M059J (cell line): ENCODE data around the gene ASCC1. TPM values are rescaled to one million over a fixed set of nuclear protein-coding genes. Genes with fewer than 3 reads are reported as not detected.

ENCODE experiments used
- total RNA-seq: library from RNA; depleted of rRNA; stranded (reverse); fragments of >200 nt; shearing (Covaris generic); gene quantifications from 2 replicates; pipeline ENCODE4 v1.2.3, GENCODE V29; 2014; rRNA removed

The ASCC1 gene
- total RNA-seq, 1 experiment from 2014 or later: 37.1 TPM

Other genes starting within 250 kb of the ASCC1 start
- 0.05 TPM in 1 of 2 replicates, not detected in the other for gene SPOCK2, start 127.7 kb downstream of the ASCC1 start, total RNA-seq
- gene ANAPC16, start 264 bp downstream of the ASCC1 start, total RNA-seq: 69.8 and 82.3 TPM in 2 replicates
- 42.5 and 56.8 TPM in 2 replicates for gene DDIT4, start 57.6 kb upstream of the ASCC1 start, total RNA-seq
- 18.8 and 31.5 TPM in 2 replicates for gene DNAJB12, start 138.6 kb upstream of the ASCC1 start, total RNA-seq